Measurements from ENCODE around the gene DUSP10.
A peak's percentile ranks its signal among the peaks of the same experiment; 100 is the strongest.

DUSP10 gene

GRCh38 chr1:221761354-221762002, 19.6 kb upstream of the DUSP10 start:
- DNase-seq: no peak

DNA sequence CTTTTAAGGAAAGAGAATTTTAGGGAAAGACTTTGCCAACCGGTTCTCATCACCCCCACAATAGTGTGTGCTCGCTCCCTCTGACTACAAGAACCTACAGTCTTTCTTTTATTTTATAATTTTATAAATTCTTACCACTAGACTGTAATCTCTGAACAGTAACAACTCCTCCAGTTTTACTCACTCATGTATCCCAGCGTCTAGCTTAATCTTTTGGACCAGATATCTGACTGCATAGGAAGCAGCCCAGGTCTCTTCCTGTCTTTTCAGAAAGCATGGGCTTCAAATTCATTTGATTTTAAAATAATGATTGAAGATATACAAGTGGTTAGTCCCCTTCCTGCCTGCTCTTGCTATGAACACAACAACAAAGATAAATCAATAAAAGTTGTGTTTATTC, 19.0 kb upstream of the DUSP10 start:
- no peak for DNase-seq

- peak; percentile 41 for DNase-seq
Measured at GRCh38 chr1:221759436-221759835, 17.5 kb upstream of the DUSP10 start.

DNA sequence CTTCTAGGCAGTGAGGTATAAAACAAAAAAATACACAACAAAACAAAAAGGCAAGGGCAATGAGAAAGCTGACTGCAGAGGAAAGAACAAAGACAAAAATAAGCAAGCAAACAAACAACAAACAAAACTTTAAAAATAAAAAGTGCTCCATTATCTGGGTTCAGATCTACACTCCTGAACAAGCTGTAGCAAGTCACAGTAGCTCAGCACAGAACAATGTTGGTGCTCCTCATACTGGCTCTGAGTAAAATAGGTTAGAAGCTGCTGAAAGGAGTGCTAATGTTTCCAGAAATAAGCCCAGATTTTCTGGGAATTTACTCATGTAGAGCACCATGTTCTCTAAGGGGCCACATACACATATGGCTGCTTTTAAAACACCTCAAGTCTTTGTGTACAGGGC, 16.6 kb upstream of the DUSP10 start:
- no peak for DNase-seq

DNA sequence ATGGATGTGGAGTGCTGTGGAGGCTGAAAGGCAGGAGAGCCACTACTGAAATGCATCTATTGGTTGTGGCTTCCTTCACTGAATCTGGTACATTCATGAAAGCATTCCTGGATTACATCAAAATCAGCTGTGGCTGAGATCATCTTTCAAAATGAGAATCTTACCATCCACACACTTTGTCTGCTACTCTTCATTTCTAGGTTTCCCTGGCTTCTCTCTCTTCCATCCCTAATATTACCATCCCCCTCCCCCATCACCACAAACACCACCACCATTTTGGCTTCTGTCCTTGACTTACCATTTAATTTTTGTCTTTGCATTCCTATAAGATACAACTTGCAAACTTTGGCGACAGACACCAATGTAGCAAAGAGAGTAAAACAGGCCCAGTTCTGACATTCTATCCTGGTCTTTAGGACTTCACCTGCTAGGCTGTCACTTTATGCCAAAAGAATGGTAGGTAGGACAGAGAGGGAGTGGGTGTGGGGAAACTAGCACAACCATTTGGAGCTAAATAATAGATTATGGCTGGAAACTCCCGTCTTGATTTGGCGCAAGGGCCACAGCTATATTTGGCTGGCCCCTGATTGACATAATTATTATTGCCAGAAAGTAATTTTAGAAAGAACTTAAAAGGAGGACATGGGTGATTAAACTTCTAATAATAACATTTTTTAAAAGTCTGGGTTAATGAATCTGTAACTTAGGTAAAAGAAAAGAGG, 15.1 kb upstream of the DUSP10 start:
- DNase-seq: no peak

DNA sequence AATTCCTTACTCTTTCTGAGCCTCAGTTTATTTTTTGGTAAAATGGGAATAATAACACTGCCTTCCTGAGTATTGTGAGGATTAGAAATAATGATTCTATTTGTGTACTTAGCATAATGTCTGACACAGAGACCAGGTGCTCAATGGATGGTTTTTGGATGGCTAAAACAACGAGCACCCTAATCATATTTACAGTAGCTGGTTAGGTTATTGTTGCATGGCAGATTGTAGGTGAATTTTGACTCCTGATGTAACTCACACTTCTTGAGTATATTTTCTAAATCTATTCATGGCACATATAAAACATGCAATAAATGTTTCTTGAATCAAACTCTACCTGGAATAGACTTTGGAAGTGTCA, 11.9 kb upstream of the DUSP10 start:
- DNase-seq: no peak

DNA sequence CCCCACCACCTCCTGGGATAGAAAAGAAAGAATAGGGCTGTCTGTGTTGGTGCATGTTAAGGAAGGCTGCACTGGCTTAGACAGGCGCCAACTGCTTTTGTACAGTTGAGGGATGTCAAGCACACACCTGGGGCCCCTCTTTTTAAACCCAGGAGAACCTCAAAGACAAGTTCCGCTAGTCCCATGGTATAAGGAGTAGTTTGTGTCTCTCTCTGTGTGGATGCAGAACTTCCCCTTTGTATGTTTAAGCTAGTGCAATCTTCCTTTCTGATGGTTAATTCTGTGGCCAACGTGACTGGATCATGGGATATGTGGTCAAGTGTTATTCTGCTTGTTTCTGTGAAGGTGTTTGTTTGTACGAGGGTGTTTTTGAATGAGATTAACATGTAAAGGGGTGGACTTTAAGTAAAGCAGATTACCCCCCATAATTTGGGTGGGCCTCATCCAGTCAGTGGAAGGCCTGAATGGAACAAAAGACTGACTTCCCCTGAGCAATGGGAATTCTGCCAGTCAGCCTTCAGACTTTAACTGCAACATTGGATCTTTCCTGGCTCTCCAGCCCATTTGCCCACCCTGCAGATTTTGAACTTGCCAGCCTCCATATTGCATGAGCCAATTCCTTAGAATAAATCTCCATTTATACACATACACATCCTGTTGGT, 9.5 kb upstream of the DUSP10 start:
- DNase-seq: no peak

GRCh38 chr1:221748981-221749380, 7.1 kb upstream of the DUSP10 start:
- DNase-seq: no peak

GRCh38 chr1:221747839-221748238, 6.0 kb upstream of the DUSP10 start:
- DNase-seq: no peak

DNA sequence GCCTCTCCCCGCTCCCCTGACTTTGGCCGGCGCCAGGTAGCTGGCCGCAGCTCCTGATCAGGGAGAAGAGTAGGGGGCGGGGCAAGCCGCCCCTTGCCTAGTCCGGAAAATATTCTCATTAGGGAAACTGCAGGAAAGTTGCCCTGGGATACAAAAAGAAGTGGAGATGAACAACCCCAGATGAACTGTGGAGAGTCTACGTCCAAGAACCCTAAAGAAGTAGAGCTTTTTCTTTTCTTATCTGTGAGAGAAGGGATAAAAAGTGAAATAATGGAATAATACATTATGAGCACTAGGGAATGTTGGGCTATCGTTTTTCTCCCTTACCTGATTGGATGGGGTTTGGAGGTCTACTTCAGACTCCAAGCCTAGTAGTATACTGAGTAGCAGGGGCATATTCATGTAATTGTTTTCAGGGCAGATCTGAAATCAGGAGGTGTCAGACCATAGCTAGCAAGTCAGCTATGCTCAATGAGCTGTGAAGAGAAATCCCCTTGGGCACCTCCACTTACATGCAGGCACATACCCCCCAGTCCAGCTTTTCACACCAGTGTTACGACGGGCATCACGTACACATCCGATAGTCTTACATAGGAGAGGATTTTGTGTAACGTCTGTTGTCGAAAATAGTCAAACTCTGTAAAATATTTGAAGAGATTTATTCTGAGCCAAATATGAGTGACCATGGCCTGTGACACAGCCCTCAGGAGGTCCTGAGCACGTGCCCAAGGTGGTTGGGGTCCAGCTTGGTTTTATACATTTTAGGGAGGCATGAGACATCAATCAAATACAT, 1.7 kb upstream of the DUSP10 start:
- DNase-seq: peak; percentile 59

DNA sequence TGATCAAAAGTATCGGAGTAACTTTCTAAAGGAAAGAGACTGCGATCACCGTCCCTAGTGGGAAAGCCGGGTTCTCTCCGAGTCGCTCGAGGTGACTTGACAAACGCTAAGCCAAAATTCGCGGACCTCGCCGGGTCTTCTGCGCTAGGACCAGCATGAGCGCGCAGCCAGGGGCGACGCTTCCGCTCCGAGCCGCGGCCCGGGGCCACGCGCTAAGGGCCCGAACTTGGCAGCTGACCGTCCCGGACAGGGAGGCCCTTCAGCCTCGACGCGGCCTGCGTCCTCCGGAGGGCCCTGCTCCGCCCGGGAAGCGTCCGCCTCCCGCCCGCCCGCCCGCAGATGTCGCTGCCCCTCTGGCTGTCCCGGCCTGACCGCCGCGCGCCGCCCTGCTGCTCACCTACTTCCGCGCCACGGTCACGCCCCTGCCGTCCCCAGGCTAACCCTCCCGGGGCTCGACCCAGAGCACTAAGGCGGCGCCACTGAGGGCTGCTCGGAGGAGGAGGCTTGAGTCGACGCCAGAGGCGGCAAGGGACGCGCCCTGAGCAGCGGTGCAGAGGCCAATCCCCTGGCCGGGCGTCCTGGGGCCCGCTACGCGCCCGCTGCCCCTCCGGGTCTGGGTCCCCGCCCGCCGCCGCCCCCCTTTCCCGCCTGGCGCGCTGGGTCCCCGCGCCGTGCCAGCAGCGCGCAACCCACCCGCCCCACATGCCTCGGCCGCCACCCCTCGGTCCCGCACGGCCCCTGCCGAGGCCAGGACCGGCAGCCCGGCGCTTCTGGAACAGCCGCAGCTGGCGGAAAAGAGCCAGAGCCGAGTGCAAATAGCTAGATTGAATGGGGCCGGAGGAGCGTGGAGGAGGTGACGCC, 896 bp upstream of the DUSP10 start:
- peak; percentile 29 for DNase-seq

- DNase-seq: peak; percentile 65
Measured at GRCh38 chr1:221740993-221741702, 741 bp downstream of the DUSP10 start.

GRCh38 chr1:221740369-221740992, 1.4 kb downstream of the DUSP10 start:
- peak; percentile 18 for DNase-seq

- no peak for DNase-seq
Measured at GRCh38 chr1:221739677-221740025, 2.2 kb downstream of the DUSP10 start.

- no peak for DNase-seq
Measured at GRCh38 chr1:221739018-221739676, 2.7 kb downstream of the DUSP10 start.

DNA sequence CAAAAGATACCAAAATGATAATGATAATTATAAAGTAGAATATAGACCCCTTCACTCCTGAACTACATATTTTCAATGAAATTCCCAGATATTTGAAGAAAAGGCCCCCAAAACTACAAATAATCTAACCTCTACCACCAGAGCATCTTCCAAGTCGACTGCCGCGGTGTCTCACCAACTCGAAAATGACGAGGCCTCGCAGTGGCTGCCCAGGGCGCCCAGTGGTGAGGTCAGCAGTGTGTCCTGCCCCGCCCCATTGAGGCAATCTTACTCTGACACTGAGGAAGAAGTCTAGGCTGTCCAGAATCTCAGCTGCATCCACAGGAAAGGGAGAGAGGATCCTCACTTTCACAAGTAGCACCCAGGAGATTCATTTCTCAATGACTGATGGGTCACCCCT, 5.2 kb downstream of the DUSP10 start:
- no peak for DNase-seq

- no peak for DNase-seq
Measured at GRCh38 chr1:221735999-221736398, 5.9 kb downstream of the DUSP10 start.

DNA sequence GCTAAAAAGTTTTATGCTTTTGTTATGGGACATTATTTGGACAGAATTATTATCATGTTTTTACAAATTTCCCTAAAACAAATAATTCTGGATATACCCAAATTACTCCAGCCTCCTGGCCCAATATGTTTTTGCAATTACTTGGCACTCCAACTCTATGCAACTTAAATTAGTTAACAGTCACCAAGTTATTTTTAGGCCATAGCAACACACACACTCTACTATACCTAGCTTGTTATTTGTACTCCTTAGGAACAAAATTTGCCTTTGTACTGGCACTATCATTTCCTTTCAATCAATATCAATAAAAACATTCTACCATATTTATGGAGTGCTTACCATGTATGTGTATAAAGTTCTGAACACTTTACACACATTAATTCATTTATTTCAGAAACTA, 7.7 kb downstream of the DUSP10 start:
- DNase-seq: no peak

- DNase-seq: no peak
Measured at GRCh38 chr1:221732052-221732451, 9.8 kb downstream of the DUSP10 start.

GRCh38 chr1:221729771-221730330, 12.0 kb downstream of the DUSP10 start:
- DNase-seq: peak; percentile 32

Data from kidney glomerular epithelial cell (primary cell).